ENCODE measurements around the gene CAPG. TPM values are rescaled to one million over a fixed set of nuclear protein-coding genes. Genes with fewer than 3 reads are reported as not detected.
"Not testable (repeated sequence)": the region's sequence is repeated elsewhere in the genome, so short reads cannot be mapped to it uniquely, and the experiment has no call there.

CAPG gene
- total and polyA plus RNA-seq, 2 donors from 2014 or later, result 361 to 377 TPM

DNA sequence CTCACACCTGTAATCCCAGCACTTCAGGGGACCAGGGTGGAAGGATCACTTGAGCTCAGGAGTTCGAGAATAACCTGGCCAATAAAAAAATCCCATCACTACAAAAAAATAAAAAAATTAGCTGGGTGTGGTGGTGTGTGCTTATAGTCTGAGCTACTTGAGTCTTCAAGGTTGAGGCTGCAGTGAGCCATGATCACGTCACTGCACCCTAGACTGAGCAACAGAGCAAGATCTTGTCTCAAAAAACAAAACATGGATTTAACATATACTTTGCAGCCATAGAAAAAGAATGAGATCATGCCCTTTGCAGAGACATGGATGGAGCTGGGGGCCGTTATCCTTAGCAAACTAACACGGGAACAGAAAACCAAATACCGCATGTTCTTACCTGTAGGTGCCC, 30.6 kb upstream of the CAPG start:
- Histone ChIP-seq H3K27ac (ENCODE audit: low read depth in 2 of 2, low read length in 2 of 2) (no peak overlapping the region), H3K27me3 (ENCODE audit: control insufficient read depth, insufficient read depth, low read length) (no peaks in the 10 kb centered on the region), H3K4me1 (ENCODE audit: control insufficient read depth in 2 of 3, insufficient read depth in 2 of 3, low read depth in 1 of 3, low read length in 3 of 3) (peaks cover 2 to 29% (median 27%) of the 10 kb centered on the region in 3 donors), H3K36me3 (ENCODE audit: control insufficient read depth in 2 of 3, insufficient read depth in 3 of 3, low read length in 3 of 3) (no peaks in the 10 kb centered on the region), H3K9me3 (ENCODE audit: control insufficient read depth in 2 of 3, insufficient read depth in 1 of 3, low read length in 3 of 3) (no peaks in the 10 kb centered on the region), H3K9ac (ENCODE audit: low read length in 3 of 3) (no peak overlapping the region), H3K4me3 (ENCODE audit: low read length in 3 of 3) (no peak overlapping the region)
- TF ChIP-seq, protein P1, sequence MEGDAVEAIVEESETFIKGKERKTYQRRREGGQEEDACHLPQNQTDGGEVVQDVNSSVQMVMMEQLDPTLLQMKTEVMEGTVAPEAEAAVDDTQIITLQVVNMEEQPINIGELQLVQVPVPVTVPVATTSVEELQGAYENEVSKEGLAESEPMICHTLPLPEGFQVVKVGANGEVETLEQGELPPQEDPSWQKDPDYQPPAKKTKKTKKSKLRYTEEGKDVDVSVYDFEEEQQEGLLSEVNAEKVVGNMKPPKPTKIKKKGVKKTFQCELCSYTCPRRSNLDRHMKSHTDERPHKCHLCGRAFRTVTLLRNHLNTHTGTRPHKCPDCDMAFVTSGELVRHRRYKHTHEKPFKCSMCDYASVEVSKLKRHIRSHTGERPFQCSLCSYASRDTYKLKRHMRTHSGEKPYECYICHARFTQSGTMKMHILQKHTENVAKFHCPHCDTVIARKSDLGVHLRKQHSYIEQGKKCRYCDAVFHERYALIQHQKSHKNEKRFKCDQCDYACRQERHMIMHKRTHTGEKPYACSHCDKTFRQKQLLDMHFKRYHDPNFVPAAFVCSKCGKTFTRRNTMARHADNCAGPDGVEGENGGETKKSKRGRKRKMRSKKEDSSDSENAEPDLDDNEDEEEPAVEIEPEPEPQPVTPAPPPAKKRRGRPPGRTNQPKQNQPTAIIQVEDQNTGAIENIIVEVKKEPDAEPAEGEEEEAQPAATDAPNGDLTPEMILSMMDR (IDR thresholded peaks at IDR 0.05; ENCODE audit: borderline replicate concordance, extremely low read depth, insufficient read depth), result no peak
- intact Hi-C loops (cut with DNase I), result no loop called here
- no peak for DNase-seq
- no peak for FAIRE-seq

GRCh38 chr2:85439986-85440385, 29.8 kb upstream of the CAPG start:
- TF ChIP-seq, protein P1 (IDR thresholded peaks at IDR 0.05; ENCODE audit: borderline replicate concordance, extremely low read depth, insufficient read depth), result no peak
- no peaks in the 10 kb centered on the region for H3K9me3 ChIP-seq (ENCODE audit: control insufficient read depth in 2 of 3, insufficient read depth in 1 of 3, low read length in 3 of 3)
- no peaks in the 10 kb centered on the region for H3K27me3 ChIP-seq (ENCODE audit: control insufficient read depth, insufficient read depth, low read length)
- no peak overlapping the region for H3K27ac ChIP-seq (ENCODE audit: low read depth in 2 of 2, low read length in 2 of 2)
- FAIRE-seq (no peak), DNase-seq (no peak)
- no peak overlapping the region for H3K9ac ChIP-seq (ENCODE audit: low read length in 3 of 3)
- intact Hi-C loops (cut with DNase I), result no loop called here
- no peak overlapping the region for H3K4me3 ChIP-seq (ENCODE audit: low read length in 3 of 3)
- H3K4me1 ChIP-seq (ENCODE audit: control insufficient read depth in 2 of 3, insufficient read depth in 2 of 3, low read depth in 1 of 3, low read length in 3 of 3), result peaks cover 2 to 34% (median 33%) of the 10 kb centered on the region in 3 donors
- no peaks in the 10 kb centered on the region for H3K36me3 ChIP-seq (ENCODE audit: control insufficient read depth in 2 of 3, insufficient read depth in 3 of 3, low read length in 3 of 3)

- Histone ChIP-seq H3K4me1 (ENCODE audit: control insufficient read depth in 2 of 3, insufficient read depth in 2 of 3, low read depth in 1 of 3, low read length in 3 of 3) (peaks cover 2 to 35% (median 33%) of the 10 kb centered on the region in 3 donors), H3K27ac (ENCODE audit: low read depth in 2 of 2, low read length in 2 of 2) (peak overlapping the region in 1 of 2 donors; percentile 90)
- H3K4me3 ChIP-seq (ENCODE audit: low read length in 3 of 3); H3K36me3 ChIP-seq (ENCODE audit: control insufficient read depth in 2 of 3, insufficient read depth in 3 of 3, low read length in 3 of 3); H3K9me3 ChIP-seq (ENCODE audit: control insufficient read depth in 2 of 3, insufficient read depth in 1 of 3, low read length in 3 of 3); H3K9ac ChIP-seq (ENCODE audit: low read length in 3 of 3); H3K27me3 ChIP-seq (ENCODE audit: control insufficient read depth, insufficient read depth, low read length); FAIRE-seq; DNase-seq; intact Hi-C loops (cut with DNase I): not testable (repeated sequence)
Observed at GRCh38 chr2:85439569-85439968, 29.4 kb upstream of the CAPG start.

GRCh38 chr2:85439025-85439472, 28.9 kb upstream of the CAPG start:
- Histone ChIP-seq H3K27me3 (ENCODE audit: control insufficient read depth, insufficient read depth, low read length) (no peaks in the 10 kb centered on the region), H3K36me3 (ENCODE audit: control insufficient read depth in 2 of 3, insufficient read depth in 3 of 3, low read length in 3 of 3) (no peaks in the 10 kb centered on the region), H3K9me3 (ENCODE audit: control insufficient read depth in 2 of 3, insufficient read depth in 1 of 3, low read length in 3 of 3) (no peaks in the 10 kb centered on the region), H3K27ac (ENCODE audit: low read depth in 2 of 2, low read length in 2 of 2) (peak overlapping the region; percentile 88 to 90), H3K9ac (ENCODE audit: low read length in 3 of 3) (peak overlapping the region in 1 of 3 donors; percentile 66), H3K4me3 (ENCODE audit: low read length in 3 of 3) (no peak overlapping the region), H3K4me1 (ENCODE audit: control insufficient read depth in 2 of 3, insufficient read depth in 2 of 3, low read depth in 1 of 3, low read length in 3 of 3) (peaks cover 2 to 35% (median 35%) of the 10 kb centered on the region in 3 donors)
- FAIRE-seq (no peak), DNase-seq (peak in 3 of 5 donors; percentile 59 to 87 (median 83))
- intact Hi-C loops (cut with DNase I), result no loop called here
- TF ChIP-seq, protein P1 (IDR thresholded peaks at IDR 0.05; ENCODE audit: borderline replicate concordance, extremely low read depth, insufficient read depth), result no peak
